ENCODE measurements around the gene CAMK2A.

The CAMK2A gene

GRCh38 chr5:150266871-150267291 is 22.7 kb downstream of the CAMK2A start:
- peaks cover 7% of the 10 kb centered on the region for H3K27me3 Mint-ChIP-seq
- H3K9me3 Mint-ChIP-seq: no peaks in the 10 kb centered on the region
- no peaks in the 10 kb centered on the region for H3K36me3 Mint-ChIP-seq (ENCODE audit: low read depth)
- no peak overlapping the region for H3K4me3 Mint-ChIP-seq
- H3K4me1 Mint-ChIP-seq (ENCODE audit: low read depth): peaks cover 16% of the 10 kb centered on the region
- intact Hi-C loops (cut with micrococcal nuclease): no loop called here
- no peak overlapping the region for H3K27ac Mint-ChIP-seq

DNA sequence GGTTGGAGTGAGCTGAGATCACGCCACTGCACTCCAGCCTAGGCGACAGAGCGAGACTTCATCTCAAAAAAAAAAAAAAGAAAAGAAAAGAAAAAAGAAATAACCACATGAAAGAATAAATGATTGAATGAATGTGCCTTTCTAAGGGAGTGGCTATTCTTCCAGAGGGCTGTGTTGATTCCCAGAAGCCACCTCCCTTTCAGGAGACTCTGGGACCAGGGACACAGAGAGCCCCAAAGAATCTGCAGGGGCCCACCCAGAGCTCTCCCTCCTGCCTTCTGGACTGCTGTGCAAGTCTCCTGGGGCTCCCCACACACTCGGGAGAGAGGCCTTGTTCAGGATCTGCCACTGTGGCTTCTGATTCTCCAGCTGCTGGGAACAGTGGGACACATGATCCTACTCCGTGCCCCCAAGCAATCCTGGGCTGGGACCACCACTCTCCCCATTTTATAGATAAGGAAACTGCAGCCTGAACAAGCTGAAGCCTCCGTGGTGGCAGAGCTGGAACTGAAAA is 23.6 kb downstream of the CAMK2A start:
- no peak overlapping the region for H3K4me3 Mint-ChIP-seq
- no peaks in the 10 kb centered on the region for H3K9me3 Mint-ChIP-seq
- H3K4me1 Mint-ChIP-seq (ENCODE audit: low read depth): peaks cover 16% of the 10 kb centered on the region
- H3K27ac Mint-ChIP-seq: no peak overlapping the region
- H3K27me3 Mint-ChIP-seq: peaks cover 7% of the 10 kb centered on the region
- intact Hi-C loops (cut with micrococcal nuclease): no loop called here
- no peaks in the 10 kb centered on the region for H3K36me3 Mint-ChIP-seq (ENCODE audit: low read depth)

GRCh38 chr5:150264667-150265603 is 24.6 kb downstream of the CAMK2A start:
- Mint-ChIP-seq H3K9me3 (no peaks in the 10 kb centered on the region), H3K4me1 (ENCODE audit: low read depth) (peaks cover 16% of the 10 kb centered on the region), H3K27ac (no peak overlapping the region), H3K36me3 (ENCODE audit: low read depth) (no peaks in the 10 kb centered on the region), H3K4me3 (no peak overlapping the region), H3K27me3 (peaks cover 7% of the 10 kb centered on the region)
- intact Hi-C loops (cut with micrococcal nuclease): no loop called here

DNA sequence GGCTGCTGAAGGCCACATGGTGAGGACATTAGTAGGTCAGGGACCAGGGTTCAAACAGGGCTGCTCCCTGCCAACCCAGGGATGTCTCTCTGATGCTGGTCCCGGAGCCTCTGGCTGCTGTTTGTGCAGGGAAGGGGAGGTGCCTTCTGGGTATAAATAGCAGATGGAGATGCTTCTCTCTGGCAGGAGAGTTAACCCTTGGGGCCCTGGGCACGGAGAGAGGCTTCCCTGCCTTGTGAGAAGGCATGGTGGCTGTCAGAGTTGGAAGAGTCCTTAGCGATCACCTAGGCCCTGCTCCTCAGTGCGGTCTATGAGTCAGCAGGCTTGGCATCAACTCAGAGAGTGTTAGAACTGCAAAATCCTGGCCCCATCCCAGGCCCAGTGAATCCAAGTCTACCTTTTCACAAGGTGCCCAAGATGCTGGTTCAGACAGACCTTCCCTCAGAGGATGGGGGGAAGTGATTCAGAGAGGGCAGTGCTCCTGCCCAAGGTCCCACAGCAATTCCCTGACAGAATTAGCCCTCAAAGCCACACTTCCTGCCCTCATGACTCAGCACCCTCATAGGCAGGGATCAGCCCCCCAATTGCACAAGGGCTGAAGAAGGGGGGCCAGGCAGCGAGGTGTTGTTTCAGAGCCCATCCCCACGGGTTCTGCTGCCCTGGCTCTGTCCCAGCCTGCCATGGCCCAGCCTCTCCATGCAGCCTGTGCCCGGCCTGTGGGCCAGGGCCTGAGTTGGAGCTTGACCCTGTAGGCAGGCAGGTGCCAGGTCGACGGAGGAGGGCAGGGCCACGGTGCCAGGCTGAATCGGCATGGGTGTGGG is 25.6 kb downstream of the CAMK2A start:
- Mint-ChIP-seq H3K9me3 (no peaks in the 10 kb centered on the region), H3K4me1 (ENCODE audit: low read depth) (peaks cover 16% of the 10 kb centered on the region), H3K27ac (no peak overlapping the region), H3K4me3 (no peak overlapping the region), H3K27me3 (peaks cover 7% of the 10 kb centered on the region), H3K36me3 (ENCODE audit: low read depth) (no peaks in the 10 kb centered on the region)
- intact Hi-C loops (cut with micrococcal nuclease): no loop called here

GRCh38 chr5:150263375-150263775 is 26.2 kb downstream of the CAMK2A start:
- Mint-ChIP-seq H3K4me3 (no peak overlapping the region), H3K27ac (no peak overlapping the region), H3K4me1 (ENCODE audit: low read depth) (peaks cover 16% of the 10 kb centered on the region), H3K27me3 (peaks cover 7% of the 10 kb centered on the region), H3K9me3 (no peaks in the 10 kb centered on the region), H3K36me3 (ENCODE audit: low read depth) (no peaks in the 10 kb centered on the region)
- intact Hi-C loops (cut with micrococcal nuclease): no loop called here

- no peak overlapping the region for H3K4me3 Mint-ChIP-seq
- intact Hi-C loops (cut with micrococcal nuclease): no loop called here
- no peaks in the 10 kb centered on the region for H3K9me3 Mint-ChIP-seq
- H3K27ac Mint-ChIP-seq: no peak overlapping the region
- H3K36me3 Mint-ChIP-seq (ENCODE audit: low read depth): no peaks in the 10 kb centered on the region
- peaks cover 7% of the 10 kb centered on the region for H3K27me3 Mint-ChIP-seq
- H3K4me1 Mint-ChIP-seq (ENCODE audit: low read depth): peaks cover 16% of the 10 kb centered on the region
Observed at GRCh38 chr5:150262502-150262901, 27.1 kb downstream of the CAMK2A start.

GRCh38 chr5:150261231-150261630 is 28.3 kb downstream of the CAMK2A start:
- Mint-ChIP-seq H3K27me3 (peaks cover 7% of the 10 kb centered on the region), H3K4me1 (ENCODE audit: low read depth) (peaks cover 16% of the 10 kb centered on the region), H3K36me3 (ENCODE audit: low read depth) (no peaks in the 10 kb centered on the region), H3K9me3 (no peaks in the 10 kb centered on the region), H3K4me3 (no peak overlapping the region), H3K27ac (no peak overlapping the region)
- intact Hi-C loops (cut with micrococcal nuclease): no loop called here

DNA sequence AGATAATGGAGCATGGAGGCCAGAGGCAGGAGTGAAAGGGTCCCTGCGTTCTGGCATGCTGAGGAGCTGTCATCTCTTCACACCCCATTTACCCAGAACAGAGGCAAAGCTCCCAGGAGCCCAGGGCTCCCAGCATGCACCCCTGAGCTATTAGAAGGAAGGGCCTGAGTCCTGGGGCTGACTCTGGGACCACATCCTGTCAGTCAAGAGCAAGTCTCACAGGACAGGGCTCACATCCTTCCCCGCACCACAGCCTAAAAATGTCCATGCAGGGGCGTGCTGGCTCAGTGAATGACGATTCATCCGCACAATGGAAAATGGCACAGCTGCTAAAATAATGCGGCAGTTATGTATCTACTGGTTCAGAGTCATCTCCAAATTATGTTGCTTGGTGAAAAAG is 31.4 kb downstream of the CAMK2A start:
- H3K9me3 Mint-ChIP-seq: no peaks in the 10 kb centered on the region
- H3K27ac Mint-ChIP-seq: no peak overlapping the region
- peaks cover 4% of the 10 kb centered on the region for H3K27me3 Mint-ChIP-seq
- H3K4me3 Mint-ChIP-seq: no peak overlapping the region
- no peaks in the 10 kb centered on the region for H3K36me3 Mint-ChIP-seq (ENCODE audit: low read depth)
- no peaks in the 10 kb centered on the region for H3K4me1 Mint-ChIP-seq (ENCODE audit: low read depth)
- intact Hi-C loops (cut with micrococcal nuclease): no loop called here

DNA sequence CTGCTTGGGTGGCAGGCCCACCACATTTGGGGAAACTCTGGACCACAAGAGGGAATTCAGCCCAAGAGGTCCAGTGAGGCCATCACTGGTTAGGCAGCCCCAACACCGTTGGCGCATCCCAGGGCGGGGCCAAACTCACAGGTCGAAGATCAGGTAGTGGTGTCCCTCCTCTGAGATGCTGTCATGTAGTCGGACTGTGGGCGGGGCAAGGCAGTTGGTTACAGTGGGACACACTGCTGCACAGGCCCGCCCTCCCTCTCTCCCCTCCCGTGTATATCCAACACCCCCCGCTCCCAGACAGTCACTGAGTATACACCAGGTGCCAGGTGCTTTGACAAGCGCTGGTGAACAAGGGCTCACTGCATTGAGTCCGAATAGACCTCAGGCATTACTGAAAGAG is 32.1 kb downstream of the CAMK2A start:
- Mint-ChIP-seq H3K9me3 (no peaks in the 10 kb centered on the region), H3K36me3 (ENCODE audit: low read depth) (no peaks in the 10 kb centered on the region), H3K27ac (no peak overlapping the region), H3K4me1 (ENCODE audit: low read depth) (no peaks in the 10 kb centered on the region), H3K27me3 (peaks cover 4% of the 10 kb centered on the region), H3K4me3 (no peak overlapping the region)
- intact Hi-C loops (cut with micrococcal nuclease): no loop called here

- Mint-ChIP-seq H3K27ac (no peak overlapping the region), H3K9me3 (no peaks in the 10 kb centered on the region), H3K4me1 (ENCODE audit: low read depth) (no peaks in the 10 kb centered on the region), H3K27me3 (no peaks in the 10 kb centered on the region), H3K36me3 (ENCODE audit: low read depth) (no peaks in the 10 kb centered on the region), H3K4me3 (no peak overlapping the region)
- intact Hi-C loops (cut with micrococcal nuclease): no loop called here
Observed at GRCh38 chr5:150256410-150257064, 33.0 kb downstream of the CAMK2A start.

DNA sequence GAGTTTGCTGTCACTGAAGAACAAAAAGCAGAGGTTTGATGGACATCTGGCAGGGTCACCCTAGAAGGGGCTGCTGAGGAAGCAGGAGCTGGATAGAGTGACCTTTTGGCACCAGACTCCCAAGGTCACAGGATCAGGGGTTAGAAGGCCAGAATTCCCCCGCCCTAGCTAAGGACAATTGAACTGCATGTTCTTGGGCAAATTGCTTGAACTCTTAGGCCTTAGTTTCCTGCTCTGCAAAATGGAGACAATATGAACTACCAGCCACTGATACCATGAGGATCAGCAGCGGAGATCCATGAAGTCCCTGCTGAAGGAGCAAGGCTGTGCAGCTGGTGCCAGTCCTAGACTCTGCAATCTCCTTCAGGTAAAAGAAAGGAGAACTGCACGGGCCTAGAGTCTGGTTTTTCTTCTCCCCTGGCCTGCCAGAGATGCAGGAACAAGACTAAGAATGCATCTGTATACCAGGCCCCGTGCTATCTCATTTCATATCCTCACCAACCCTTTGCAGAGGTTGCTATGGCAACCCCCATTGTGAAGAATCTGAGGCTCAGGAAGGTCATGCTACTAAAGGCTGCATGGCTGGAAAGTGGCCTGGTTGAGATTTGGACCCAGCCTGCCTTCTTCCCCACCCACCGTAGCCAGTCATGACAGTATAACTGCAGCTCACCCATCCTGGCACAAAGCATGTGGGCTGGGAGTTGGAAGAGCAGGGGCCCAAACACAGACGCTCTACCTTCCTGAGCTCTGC is 33.7 kb downstream of the CAMK2A start:
- Mint-ChIP-seq H3K27ac (no peak overlapping the region), H3K4me3 (no peak overlapping the region)

GRCh38 chr5:150254774-150255173 is 34.8 kb downstream of the CAMK2A start:
- Mint-ChIP-seq H3K27ac (no peak overlapping the region), H3K4me3 (no peak overlapping the region), H3K9me3 (no peaks in the 10 kb centered on the region), H3K4me1 (ENCODE audit: low read depth) (no peaks in the 10 kb centered on the region), H3K36me3 (ENCODE audit: low read depth) (no peaks in the 10 kb centered on the region), H3K27me3 (peaks cover 2% of the 10 kb centered on the region)
- intact Hi-C loops (cut with micrococcal nuclease): no loop called here

More for the DNA sequence above, 33.7 kb downstream of the CAMK2A start:
- no peaks in the 10 kb centered on the region for H3K27me3 Mint-ChIP-seq
- no peaks in the 10 kb centered on the region for H3K36me3 Mint-ChIP-seq (ENCODE audit: low read depth)
- H3K9me3 Mint-ChIP-seq: no peaks in the 10 kb centered on the region
- no peaks in the 10 kb centered on the region for H3K4me1 Mint-ChIP-seq (ENCODE audit: low read depth)
- intact Hi-C loops (cut with micrococcal nuclease): no loop called here

- Mint-ChIP-seq H3K27ac (no peak overlapping the region), H3K4me3 (no peak overlapping the region), H3K9me3 (no peaks in the 10 kb centered on the region), H3K36me3 (ENCODE audit: low read depth) (no peaks in the 10 kb centered on the region), H3K4me1 (ENCODE audit: low read depth) (no peaks in the 10 kb centered on the region), H3K27me3 (peaks cover 3% of the 10 kb centered on the region)
- intact Hi-C loops (cut with micrococcal nuclease): no loop called here
Observed at GRCh38 chr5:150254363-150254762, 35.2 kb downstream of the CAMK2A start.

Data from dendritic cell treated with granulocyte-macrophage colony-stimulating factor and Interleukin-4, amounts not matched to agents 40 ng/mL and 50 ng/mL, for 4 days (primary cell).